Neural cell (in vitro differentiated cells): ENCODE results near the gene FSD2. TPM values are rescaled to one million over a fixed set of nuclear protein-coding genes. Genes with fewer than 3 reads are reported as not detected.
A peak's percentile ranks its signal among the peaks of the same experiment; 100 is the strongest.
"Not testable (repeated sequence)": the region's sequence is repeated elsewhere in the genome, so short reads cannot be mapped to it uniquely, and the experiment has no call there.

Experiments
- H2AFZ ChIP-seq: fragments of 200-600, 300-800 bp; sonication (generic), shearing (Covaris generic); 2 replicates; pipeline ENCODE4 v1.6.0; 2014; ENCODE audit warnings: low read depth, mild to moderate bottlenecking, antibody characterized with exemption, low read length, moderate library complexity
- H3F3A ChIP-seq: fragments of 200-600 bp; shearing (Covaris generic); 2 replicates; pipeline ENCODE4 v1.6.1; 2016; ENCODE audit warnings: mild to moderate bottlenecking, moderate library complexity, mixed read lengths, antibody characterized with exemption, low read length; ENCODE audit not compliant: insufficient read depth, poor library complexity, severe bottlenecking
- H3K27ac ChIP-seq: fragments of 200-600, 300-800 bp; sonication (generic), shearing (Covaris generic); 2 replicates; pipeline ENCODE4 v1.5.1; 2014; ENCODE audit warnings: mild to moderate bottlenecking, low read length, moderate library complexity
- H3K27me3 ChIP-seq: fragments of 300-800, 200-600 bp; sonication (generic), shearing (Covaris generic); 2 replicates; pipeline ENCODE4 v1.6.0; 2014; ENCODE audit warnings: mild to moderate bottlenecking, low read depth, low read length, moderate library complexity; ENCODE audit not compliant: insufficient read depth
- H3K36me3 ChIP-seq: fragments of 300-800, 200-600 bp; sonication (generic), shearing (Covaris generic); 2 replicates; pipeline ENCODE4 v1.5.1; 2014; ENCODE audit warnings: mild to moderate bottlenecking, antibody characterized with exemption, low read length, moderate library complexity; ENCODE audit not compliant: insufficient read depth
- H3K4me2 ChIP-seq: fragments of 300-800, 200-600 bp; sonication (generic), shearing (Covaris generic); 2 replicates; pipeline ENCODE4 v1.6.0; 2014; ENCODE audit warnings: mild to moderate bottlenecking, low read length
- H3K4me3 ChIP-seq: fragments of 300-800, 200-600 bp; sonication (generic), shearing (Covaris generic); 2 replicates; pipeline ENCODE4 v1.5.1; 2014; ENCODE audit warnings: mild to moderate bottlenecking, low read length, moderate library complexity
- H3K79me2 ChIP-seq: fragments of 200-600 bp; shearing (Covaris generic); replicated peaks from 2 replicates; pipeline ENCODE4 v1.6.0; 2014; ENCODE audit warnings: mild to moderate bottlenecking, low read length, moderate library complexity; ENCODE audit not compliant: insufficient read depth
- H3K9ac ChIP-seq: fragments of 300-800, 200-600 bp; sonication (generic), shearing (Covaris generic); 2 replicates; pipeline ENCODE4 v1.6.1; 2016; ENCODE audit warnings: mild to moderate bottlenecking, low read length, mixed read lengths
- H3K9me2 ChIP-seq: fragments of 200-600 bp; shearing (Covaris generic); 2 replicates; pipeline ENCODE4 v1.6.1; 2016; ENCODE audit warnings: mild to moderate bottlenecking, low read length, mixed read lengths; ENCODE audit not compliant: insufficient read depth
- H3K9me3 ChIP-seq: fragments of 200-600, 300-800 bp; sonication (generic), shearing (Covaris generic); 2 replicates; pipeline ENCODE4 v1.6.1; 2016; ENCODE audit warnings: mild to moderate bottlenecking, mixed run types, low read length, moderate library complexity, mixed read lengths
- H4K20me1 ChIP-seq: fragments of 200-600 bp; shearing (Covaris generic); 2 replicates; pipeline ENCODE4 v1.6.1; 2016; ENCODE audit warnings: mild to moderate bottlenecking, mixed run types; ENCODE audit not compliant: insufficient read depth
- EZH2 ChIP-seq: fragments of 200-600, 300-800 bp; shearing (Covaris generic), sonication (generic); IDR thresholded peaks from 2 replicates; pipeline ENCODE4 v1.6.1; 2014; ENCODE audit warnings: antibody characterized with exemption, low read length, borderline replicate concordance, mild to moderate bottlenecking; ENCODE audit not compliant: insufficient read depth, poor library complexity, severe bottlenecking
- MXI1 ChIP-seq: fragments of 450-650 bp; conservative IDR thresholded peaks from 2 replicates; pipeline ENCODE4 v1.6.1; 2014; ENCODE audit warnings: antibody characterized with exemption, mild to moderate bottlenecking; ENCODE audit not compliant: poor library complexity, severe bottlenecking
- polyA plus RNA-seq: library from polyadenylated mRNA; depleted of rRNA; stranded (reverse); fragments of >200 nt; gene quantifications from 2 replicates; pipeline ENCODE4 v1.2.3, GENCODE V29; 2014
- TF ChIP-seq, protein P1 (sequence below): IDR thresholded peaks from 2 replicates; pipeline ENCODE4 v1.6.1; 2012; ENCODE audit warnings: borderline replicate concordance
- TF ChIP-seq, protein P2 (sequence below): fragments of 450-650 bp; IDR thresholded peaks from 2 replicates; pipeline ENCODE4 v1.5.1; 2014; ENCODE audit warnings: antibody characterized with exemption, mild to moderate bottlenecking, moderate library complexity; ENCODE audit not compliant: poor library complexity, severe bottlenecking

The FSD2 gene
- polyA plus RNA-seq, 1 donor from 2014 or later = not detected

DNA sequence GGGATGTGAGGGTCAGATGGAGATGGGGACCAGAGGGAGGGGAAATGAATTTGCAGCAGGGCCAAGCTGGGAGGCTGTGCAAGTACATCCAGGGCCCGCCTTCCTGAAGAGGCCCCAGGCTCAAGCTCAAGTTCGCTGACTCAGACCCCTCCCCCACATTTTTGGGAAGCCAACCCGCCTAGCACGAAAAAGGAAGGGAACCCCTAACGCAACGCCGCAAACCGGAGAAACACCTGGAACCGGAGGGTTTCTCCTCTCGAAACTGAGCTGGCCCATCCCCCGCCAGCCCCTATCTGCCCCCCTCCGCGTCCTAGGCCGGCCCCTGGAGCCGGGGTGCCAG is 96.8 kb downstream of the FSD2 start:
- peak overlapping the region; percentile 14 for H2AFZ ChIP-seq
- H3K4me2 ChIP-seq = peak overlapping the region; percentile 95
- H3K9me3 ChIP-seq = no peaks in the 10 kb centered on the region
- H4K20me1 ChIP-seq = no peaks in the 10 kb centered on the region
- peak overlapping the region; percentile 44 for H3K27ac ChIP-seq
- peak overlapping the region; percentile 90 for H3K4me3 ChIP-seq
- peaks cover 12% of the 10 kb centered on the region for H3K79me2 ChIP-seq
- no peaks in the 10 kb centered on the region for H3F3A ChIP-seq
- no peaks in the 10 kb centered on the region for H3K27me3 ChIP-seq
- TF ChIP-seq EZH2 = no peak
- no peak for TF ChIP-seq MXI1
- TF ChIP-seq, protein P1, sequence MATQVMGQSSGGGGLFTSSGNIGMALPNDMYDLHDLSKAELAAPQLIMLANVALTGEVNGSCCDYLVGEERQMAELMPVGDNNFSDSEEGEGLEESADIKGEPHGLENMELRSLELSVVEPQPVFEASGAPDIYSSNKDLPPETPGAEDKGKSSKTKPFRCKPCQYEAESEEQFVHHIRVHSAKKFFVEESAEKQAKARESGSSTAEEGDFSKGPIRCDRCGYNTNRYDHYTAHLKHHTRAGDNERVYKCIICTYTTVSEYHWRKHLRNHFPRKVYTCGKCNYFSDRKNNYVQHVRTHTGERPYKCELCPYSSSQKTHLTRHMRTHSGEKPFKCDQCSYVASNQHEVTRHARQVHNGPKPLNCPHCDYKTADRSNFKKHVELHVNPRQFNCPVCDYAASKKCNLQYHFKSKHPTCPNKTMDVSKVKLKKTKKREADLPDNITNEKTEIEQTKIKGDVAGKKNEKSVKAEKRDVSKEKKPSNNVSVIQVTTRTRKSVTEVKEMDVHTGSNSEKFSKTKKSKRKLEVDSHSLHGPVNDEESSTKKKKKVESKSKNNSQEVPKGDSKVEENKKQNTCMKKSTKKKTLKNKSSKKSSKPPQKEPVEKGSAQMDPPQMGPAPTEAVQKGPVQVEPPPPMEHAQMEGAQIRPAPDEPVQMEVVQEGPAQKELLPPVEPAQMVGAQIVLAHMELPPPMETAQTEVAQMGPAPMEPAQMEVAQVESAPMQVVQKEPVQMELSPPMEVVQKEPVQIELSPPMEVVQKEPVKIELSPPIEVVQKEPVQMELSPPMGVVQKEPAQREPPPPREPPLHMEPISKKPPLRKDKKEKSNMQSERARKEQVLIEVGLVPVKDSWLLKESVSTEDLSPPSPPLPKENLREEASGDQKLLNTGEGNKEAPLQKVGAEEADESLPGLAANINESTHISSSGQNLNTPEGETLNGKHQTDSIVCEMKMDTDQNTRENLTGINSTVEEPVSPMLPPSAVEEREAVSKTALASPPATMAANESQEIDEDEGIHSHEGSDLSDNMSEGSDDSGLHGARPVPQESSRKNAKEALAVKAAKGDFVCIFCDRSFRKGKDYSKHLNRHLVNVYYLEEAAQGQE = no peak
- TF ChIP-seq, protein P2, sequence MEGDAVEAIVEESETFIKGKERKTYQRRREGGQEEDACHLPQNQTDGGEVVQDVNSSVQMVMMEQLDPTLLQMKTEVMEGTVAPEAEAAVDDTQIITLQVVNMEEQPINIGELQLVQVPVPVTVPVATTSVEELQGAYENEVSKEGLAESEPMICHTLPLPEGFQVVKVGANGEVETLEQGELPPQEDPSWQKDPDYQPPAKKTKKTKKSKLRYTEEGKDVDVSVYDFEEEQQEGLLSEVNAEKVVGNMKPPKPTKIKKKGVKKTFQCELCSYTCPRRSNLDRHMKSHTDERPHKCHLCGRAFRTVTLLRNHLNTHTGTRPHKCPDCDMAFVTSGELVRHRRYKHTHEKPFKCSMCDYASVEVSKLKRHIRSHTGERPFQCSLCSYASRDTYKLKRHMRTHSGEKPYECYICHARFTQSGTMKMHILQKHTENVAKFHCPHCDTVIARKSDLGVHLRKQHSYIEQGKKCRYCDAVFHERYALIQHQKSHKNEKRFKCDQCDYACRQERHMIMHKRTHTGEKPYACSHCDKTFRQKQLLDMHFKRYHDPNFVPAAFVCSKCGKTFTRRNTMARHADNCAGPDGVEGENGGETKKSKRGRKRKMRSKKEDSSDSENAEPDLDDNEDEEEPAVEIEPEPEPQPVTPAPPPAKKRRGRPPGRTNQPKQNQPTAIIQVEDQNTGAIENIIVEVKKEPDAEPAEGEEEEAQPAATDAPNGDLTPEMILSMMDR = no peak
- H3K9ac ChIP-seq = peak overlapping the region; percentile 89
- H3K36me3 ChIP-seq = no peaks in the 10 kb centered on the region
- H3K9me2 ChIP-seq = no peaks in the 10 kb centered on the region

DNA sequence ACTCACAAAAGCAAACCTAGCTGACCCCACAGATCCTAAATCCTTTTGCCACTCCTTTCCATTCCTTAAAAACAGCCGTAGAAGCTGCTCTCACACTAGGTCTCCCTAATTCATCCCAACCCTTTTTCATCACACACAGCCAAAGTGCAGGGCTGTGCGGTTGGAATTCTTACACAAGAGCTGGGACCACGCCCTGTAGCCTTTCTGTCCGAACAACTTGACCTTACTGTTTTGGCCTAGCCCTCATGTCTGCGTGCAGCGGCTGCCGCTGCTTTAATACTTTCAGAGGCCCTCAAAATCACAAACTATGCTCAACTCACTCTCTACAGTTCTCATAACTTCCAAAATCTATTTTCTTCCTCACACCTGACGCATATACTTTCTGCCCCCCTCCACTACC is 100.0 kb downstream of the FSD2 start:
- not testable (repeated sequence) for H3K9ac ChIP-seq

More for the DNA sequence above, 100.0 kb downstream of the FSD2 start:
- H3K4me3 ChIP-seq, H3K27me3 ChIP-seq, H3K27ac ChIP-seq, H3F3A ChIP-seq, H3K4me2 ChIP-seq, H4K20me1 ChIP-seq, H3K9me3 ChIP-seq, H3K36me3 ChIP-seq, H2AFZ ChIP-seq, H3K9me2 ChIP-seq: not testable (repeated sequence)
- peaks cover 12% of the 10 kb centered on the region for H3K79me2 ChIP-seq

Other genes starting within 250 kb of the FSD2 start
- 0.61 and 1.3 TPM in 2 replicates for gene CPEB1, start 158.7 kb downstream of the FSD2 start, polyA plus RNA-seq
- 64.2 and 81.9 TPM in 2 replicates for gene AP3B2, start 96.2 kb downstream of the FSD2 start, polyA plus RNA-seq
- 1.5 and 2.8 TPM in 2 replicates for gene WHAMM, start 3.6 kb upstream of the FSD2 start, polyA plus RNA-seq
- 21.7 and 26.9 TPM in 2 replicates for gene HOMER2, start 146.7 kb upstream of the FSD2 start, polyA plus RNA-seq
- gene RAMAC, start 180.1 kb upstream of the FSD2 start, polyA plus RNA-seq = 116 and 119 TPM in 2 replicates
- 17.2 and 23.4 TPM in 2 replicates for gene C15orf40, start 205.6 kb upstream of the FSD2 start, polyA plus RNA-seq